Spleen (tissue), 13 donors: ENCODE data around the gene UPK3BL1. TPM values are rescaled to one million over a fixed set of nuclear protein-coding genes. Genes with fewer than 3 reads are reported as not detected.
A peak's percentile ranks its signal among the peaks of the same experiment; 100 is the strongest.
"Not testable (repeated sequence)": the region's sequence is repeated elsewhere in the genome, so short reads cannot be mapped to it uniquely, and the experiment has no call there.

Experiments
- DNase-seq: peaks from one replicate; pipeline ENCODE4 v3.0.0-alpha.2; 2020
- H3K27ac ChIP-seq, 8 donors: fragments of 200-600 bp; sonication (generic) in 7 of 8; 1 replicate in 4 of 8; 2 replicates in 4 of 8; pipeline versions ENCODE4 v1.5.0 to v1.8.0; 2016 to 2021; ENCODE audit warnings: inconsistent platforms in 4 of 8, mild to moderate bottlenecking in 4 of 8, moderate library complexity in 1 of 8
- H3K27me3 ChIP-seq, 7 donors: fragments of 200-600 bp; sonication (generic) in 6 of 7; replicated peaks in 1 of 7; 1 replicate in 4 of 7; 2 replicates in 3 of 7; pipeline versions ENCODE4 v1.5.0 to v1.8.0; 2016 to 2021; ENCODE audit warnings: inconsistent platforms in 3 of 7, mild to moderate bottlenecking in 1 of 7
- H3K36me3 ChIP-seq, 6 donors: fragments of 200-600 bp; sonication (generic) in 5 of 6; 1 replicate in 4 of 6; 2 replicates in 2 of 6; pipeline versions ENCODE4 v1.5.0 to v1.8.0; 2016 to 2021; ENCODE audit warnings: inconsistent platforms in 2 of 6
- H3K4me1 ChIP-seq, 6 donors: fragments of 200-600 bp; sonication (generic) in 5 of 6; 1 replicate in 3 of 6; 2 replicates in 3 of 6; pipeline versions ENCODE4 v1.5.0 to v1.8.0; 2016 to 2021; ENCODE audit warnings: inconsistent platforms in 3 of 6
- H3K4me3 ChIP-seq, 8 donors: fragments of 200-600 bp; sonication (generic) in 7 of 8; 1 replicate in 4 of 8; 2 replicates in 4 of 8; pipeline versions ENCODE4 v1.5.0 to v1.8.0; 2016 to 2021; ENCODE audit warnings: inconsistent platforms in 4 of 8, mild to moderate bottlenecking in 4 of 8, moderate library complexity in 2 of 8
- H3K9me3 ChIP-seq, 8 donors: fragments of 200-600 bp; sonication (generic) in 7 of 8; 1 replicate in 4 of 8; 2 replicates in 4 of 8; pipeline versions ENCODE4 v1.5.0 to v1.8.0; 2016 to 2021; ENCODE audit warnings: inconsistent platforms in 4 of 8
- POLR2AphosphoS5 ChIP-seq, 3 donors: sonication (generic); formaldehyde crosslinking; IDR thresholded peaks; one replicate each; pipeline ENCODE4 v1.5.1; 2017; ENCODE audit warnings: antibody characterized with exemption in 3 of 3
- WGBS, 5 donors: extraction: QIAGEN DNeasy Blood & Tissue Kit in 3 of 5; methylation state at CpG; one replicate each; pipeline versions ENCODE4 v1.1.5 to v1.1.7; 2013 to 2018; 5-methylcytosine and 5-hydroxymethylcytosine counted together
- intact Hi-C: fragments of 100-400 bp; cut with DNase I; formaldehyde crosslinking; loops from one replicate; pipeline ENCODE4 v1.15.0; 2023; ENCODE audit warnings: low total_unique reads
- long read RNA-seq, 2 donors: transcript quantifications; one replicate each; lab custom pipeline, GENCODE V29; 2026
- polyA plus RNA-seq, 3 donors: library from polyadenylated mRNA; stranded (reverse); fragments of 200-250 nt; gene quantifications; one replicate each; pipeline ENCODE4 v1.2.1, GENCODE V29; 2013
- total RNA-seq, 7 donors: library from RNA; depleted of rRNA in 3 of 7; stranded (reverse); fragments of >200 nt in 3 of 7; fragmentation: NEBNext Ultra II Directional in 4 of 7; extraction: Animal tissue kit (Norgen Biotek cat#: 25700) in 4 of 7; gene quantifications; one replicate each; pipeline versions ENCODE4 v1.1.0 to v1.2.1, GENCODE V29; 2016 to 2021
- donor health status: healthy with polysubstance abuse.
- donor health status: DM: no; HTN: no; CAD: no; lungs with moderate emphysema.
- donor health status: DM: no; HTN: no; CAD: no.
- donor health status: Bipolar disorder and iron deficiency.
- donor health status: healthy.
- donor health status: DM: no; HTN: no; CAD: no.
- donor health status: DM: yes; HTN: yes; CAD: no.

The UPK3BL1 gene, protein sequence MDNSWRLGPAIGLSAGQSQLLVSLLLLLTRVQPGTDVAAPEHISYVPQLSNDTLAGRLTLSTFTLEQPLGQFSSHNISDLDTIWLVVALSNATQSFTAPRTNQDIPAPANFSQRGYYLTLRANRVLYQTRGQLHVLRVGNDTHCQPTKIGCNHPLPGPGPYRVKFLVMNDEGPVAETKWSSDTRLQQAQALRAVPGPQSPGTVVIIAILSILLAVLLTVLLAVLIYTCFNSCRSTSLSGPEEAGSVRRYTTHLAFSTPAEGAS
- 10 to 100 TPM; 18.5 to 57.4 (median 35.9) TPM for total RNA-seq
- 100 to 1,000 TPM in 2 of 3 donors, 10 to 100 TPM in 1; 54.5 to 206 (median 108) TPM for polyA plus RNA-seq
- long read RNA-seq, donor 1 = 0 reads
- long read RNA-seq, donor 2, partial matches to known transcripts = 0 of 4 reads
- long read RNA-seq, donor 2, other reads (novel, unspliced or antisense) = 0 of 4 reads

GRCh38 chr7:102642691-102643090, at the start of gene UPK3BL1:
Gene UPK3BL1 (minus strand): TSS chr7:102642791. CDS start chr7:102642741, 50 bp downstream.
- H3K36me3 ChIP-seq, DNase-seq, intact Hi-C loops, H3K4me1 ChIP-seq, H3K9me3 ChIP-seq, H3K27ac ChIP-seq, H3K4me3 ChIP-seq, H3K27me3 ChIP-seq: not testable (repeated sequence)
- WGBS, 5 donors = no CpG with 5 or more reads among the region's 9 CpGs

GRCh38 chr7:102690602-102691001, 48.0 kb upstream of the UPK3BL1 start:
- H3K36me3 ChIP-seq, H3K4me1 ChIP-seq, H3K27ac ChIP-seq, H3K27me3 ChIP-seq, intact Hi-C loops, H3K9me3 ChIP-seq, H3K4me3 ChIP-seq: not testable (repeated sequence)
- peak; percentile 74 for DNase-seq
- WGBS, 5 donors = 88 to 96% (median 94%) methylated on average over 4 of the region's 6 CpGs; no CpG with 5 or more reads in 1 of the 5 donors

DNA sequence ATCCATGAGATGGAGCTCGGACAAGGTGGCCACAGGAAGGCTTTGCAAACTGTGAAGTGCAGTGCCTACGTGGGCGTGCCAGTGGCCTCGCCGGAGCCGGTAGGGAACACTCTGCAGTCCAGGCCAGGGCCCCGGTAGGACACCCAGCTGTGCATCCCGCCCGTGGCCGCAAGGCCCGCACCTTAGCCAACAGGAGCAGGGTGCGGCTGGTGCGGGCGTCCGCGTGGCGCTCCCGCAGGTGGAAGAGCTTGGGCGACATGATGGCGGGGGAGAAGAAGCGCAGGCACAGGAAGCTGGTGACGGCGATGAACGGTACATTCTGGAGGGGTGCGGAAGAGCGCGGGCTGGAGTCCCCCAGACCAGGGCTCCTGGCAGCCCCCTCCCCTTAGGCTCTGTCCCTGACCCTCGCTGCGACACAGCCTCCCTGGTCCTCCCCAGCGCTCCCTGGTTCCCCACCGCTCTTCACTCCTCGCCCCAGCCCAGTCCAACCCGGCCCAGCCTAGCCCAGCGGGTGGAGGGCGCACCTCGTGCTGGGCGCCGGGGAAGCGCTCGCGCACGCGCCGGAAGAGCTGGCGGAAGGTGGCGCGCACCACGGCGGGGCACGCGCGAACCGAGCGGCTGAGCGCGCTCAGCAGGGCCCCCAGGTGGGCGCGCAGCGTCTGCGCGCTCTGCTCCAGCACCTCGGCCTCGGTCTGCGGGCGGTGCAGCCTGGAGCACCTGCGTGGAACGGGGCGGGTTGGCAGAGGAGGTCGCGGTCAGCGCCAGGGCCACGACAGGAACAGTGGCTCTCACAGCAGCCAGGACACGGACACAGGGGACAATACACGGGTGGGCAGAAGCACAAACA, 47.1 kb upstream of the UPK3BL1 start:
- H3K4me1 ChIP-seq, intact Hi-C loops, H3K36me3 ChIP-seq, H3K9me3 ChIP-seq, H3K27me3 ChIP-seq: not testable (repeated sequence)
- WGBS, 5 donors = 0 to 26% (median 22%) methylated on average over 5 to 15 of the region's 74 CpGs; no CpG with 5 or more reads in 1 of the 5 donors
- peak overlapping the region in 5 of 8 donors; percentile 5 to 55 (median 41) for H3K4me3 ChIP-seq
- peak overlapping the region in 3 of 8 donors; percentile 52 to 75 (median 58) for H3K27ac ChIP-seq
- peak in 1 of 3 donors; percentile 55 for TF ChIP-seq POLR2AphosphoS5 (IDR thresholded peaks at IDR 0.05)
- DNase-seq = peak; percentile 82

GRCh38 chr7:102688299-102689036, 45.9 kb upstream of the UPK3BL1 start:
- H3K4me3 ChIP-seq, DNase-seq, H3K4me1 ChIP-seq, H3K36me3 ChIP-seq, intact Hi-C loops, H3K27me3 ChIP-seq, H3K9me3 ChIP-seq, H3K27ac ChIP-seq: not testable (repeated sequence)
- WGBS, 5 donors = no CpG with 5 or more reads among the region's 37 CpGs

DNA sequence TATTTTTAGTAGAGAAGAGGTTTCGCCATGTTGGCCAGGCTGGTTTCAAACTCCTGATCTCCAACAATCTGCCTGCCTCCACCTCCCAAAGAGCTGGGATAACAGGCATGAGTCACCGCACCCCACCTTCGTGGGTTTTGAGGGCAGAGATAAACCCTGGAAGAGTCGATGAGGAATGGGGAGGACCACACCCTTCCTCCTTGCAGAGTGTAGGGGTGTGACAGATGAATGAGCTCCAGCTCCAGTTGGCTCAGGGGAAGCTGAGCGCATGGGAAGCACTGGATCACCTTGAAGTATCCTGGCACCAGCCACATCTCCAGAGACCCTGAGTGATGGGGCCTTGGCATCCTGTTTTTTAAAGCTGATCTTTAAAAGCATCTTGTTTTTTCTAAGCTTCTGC, 40.0 kb upstream of the UPK3BL1 start:
- H3K4me1 ChIP-seq, H3K9me3 ChIP-seq, intact Hi-C loops, DNase-seq, H3K27ac ChIP-seq, H3K27me3 ChIP-seq, H3K36me3 ChIP-seq, H3K4me3 ChIP-seq: not testable (repeated sequence)
- WGBS, 5 donors = no CpG with 5 or more reads among the region's 5 CpGs

GRCh38 chr7:102680780-102681179, 38.2 kb upstream of the UPK3BL1 start:
- H3K27me3 ChIP-seq, H3K4me3 ChIP-seq, intact Hi-C loops, H3K9me3 ChIP-seq, H3K27ac ChIP-seq, DNase-seq, H3K36me3 ChIP-seq, H3K4me1 ChIP-seq: not testable (repeated sequence)
- WGBS, 5 donors = no CpG with 5 or more reads among the region's 5 CpGs

DNA sequence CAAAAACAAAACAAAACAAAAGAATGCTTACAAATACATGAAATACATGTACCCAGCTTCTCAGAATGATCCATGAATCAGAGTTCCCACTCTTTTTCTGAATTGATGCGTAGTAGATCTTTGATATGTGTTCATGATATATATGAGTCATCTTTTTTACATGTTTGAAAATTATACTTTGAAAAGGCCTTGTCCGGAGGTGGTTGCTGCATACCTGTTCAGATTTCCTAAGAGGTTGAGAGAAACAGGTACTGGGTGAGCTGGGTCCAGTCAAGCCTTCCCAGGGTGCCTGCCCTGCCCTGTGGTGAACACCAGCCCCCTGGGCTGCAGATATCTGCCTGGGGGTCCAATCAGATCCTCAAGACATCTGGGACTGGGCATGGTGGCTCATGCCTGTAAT, 33.0 kb upstream of the UPK3BL1 start:
- 76 to 100% (median 97%) methylated on average over 1 of the region's 2 CpGs; no CpG with 5 or more reads in 1 of the 5 donors for WGBS, 5 donors
- H3K9me3 ChIP-seq, H3K4me3 ChIP-seq, H3K4me1 ChIP-seq, intact Hi-C loops, H3K36me3 ChIP-seq, H3K27ac ChIP-seq, H3K27me3 ChIP-seq: not testable (repeated sequence)
- DNase-seq = peak; percentile 41

DNA sequence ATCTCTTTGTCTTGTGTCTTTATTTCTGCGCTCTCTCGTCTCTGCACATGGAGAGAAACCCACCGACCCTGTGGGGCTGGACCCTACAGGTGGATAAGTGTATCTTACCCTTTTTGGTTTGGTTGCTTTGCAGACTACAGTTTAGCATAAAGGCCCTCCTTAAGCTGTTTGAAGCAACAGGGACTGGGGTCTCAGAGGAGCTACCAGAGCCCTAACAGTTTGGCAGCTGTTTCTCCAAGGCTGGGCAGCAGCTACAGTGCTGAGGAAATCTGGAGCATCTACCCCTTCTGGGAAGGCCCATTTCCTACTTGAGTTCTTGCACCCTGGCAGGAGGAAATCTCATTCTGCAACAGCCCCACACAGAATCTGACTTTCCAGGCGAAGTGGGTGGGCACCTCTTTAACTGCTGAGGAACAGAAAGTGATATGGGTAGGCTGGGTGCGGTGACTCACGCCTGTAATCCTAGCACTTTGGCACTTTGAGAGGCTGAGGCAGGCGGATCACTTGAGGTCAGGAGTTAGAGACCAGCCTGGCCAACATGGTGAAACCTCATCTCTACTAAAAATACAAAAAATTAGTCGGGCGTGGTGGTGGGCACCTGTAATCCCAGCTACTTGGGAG, 31.0 kb upstream of the UPK3BL1 start:
- H3K27me3 ChIP-seq, H3K4me3 ChIP-seq, H3K36me3 ChIP-seq, DNase-seq, H3K27ac ChIP-seq, intact Hi-C loops, H3K9me3 ChIP-seq, H3K4me1 ChIP-seq: not testable (repeated sequence)
- no CpG with 5 or more reads among the region's 9 CpGs for WGBS, 5 donors

DNA sequence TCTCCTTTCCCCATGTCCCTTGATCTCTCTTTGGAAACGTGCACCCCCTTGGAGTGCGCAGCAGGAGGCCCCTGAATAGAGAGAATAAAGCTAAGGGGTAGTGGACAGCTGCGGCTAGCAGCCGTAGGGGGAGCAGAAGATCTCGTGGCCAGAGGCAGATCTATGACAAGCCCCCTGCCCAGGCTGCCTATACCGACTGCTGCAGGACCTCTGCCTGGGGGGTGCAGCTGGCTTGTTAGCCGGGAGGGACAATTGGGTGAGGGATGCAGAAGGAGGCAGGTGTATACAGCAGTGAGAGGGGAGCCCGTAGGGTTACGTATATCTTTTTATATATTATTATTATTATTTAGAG, 29.3 kb upstream of the UPK3BL1 start:
- no CpG with 5 or more reads among the region's 9 CpGs for WGBS, 5 donors

More for the DNA sequence above, 29.3 kb upstream of the UPK3BL1 start:
- H3K36me3 ChIP-seq, H3K27me3 ChIP-seq, H3K4me1 ChIP-seq, intact Hi-C loops, H3K27ac ChIP-seq, DNase-seq, H3K9me3 ChIP-seq: not testable (repeated sequence)
- peak overlapping the region in 3 of 8 donors; percentile 37 to 65 (median 43) for H3K4me3 ChIP-seq
